NCI-H1105 treated with DMSO at 0.1 percent for 48 hours (cell line): ENCODE data around the gene UPP2.

Experiments
- DNase-seq: peaks from one replicate; lab custom pipeline; 2025; lab: John Stamatoyannopoulos, UW

The UPP2 gene

GRCh38 chr2:158101384-158101926, at the start of gene UPP2:
TSS of gene UPP2 (plus strand) at chr2:158101876. CDS start at chr2:158102064, 188 bp downstream.
- no peak for DNase-seq

GRCh38 chr2:158052761-158053160, 48.9 kb upstream of the UPP2 start:
- no peak for DNase-seq

GRCh38 chr2:158056875-158057274, 44.8 kb upstream of the UPP2 start:
- DNase-seq, result no peak

GRCh38 chr2:158060160-158060834, 41.4 kb upstream of the UPP2 start:
- no peak for DNase-seq

- no peak for DNase-seq
Measured at GRCh38 chr2:158060835-158061435, 40.7 kb upstream of the UPP2 start.

GRCh38 chr2:158061763-158062162, 39.9 kb upstream of the UPP2 start:
- no peak for DNase-seq

- DNase-seq, result no peak
Measured at GRCh38 chr2:158066046-158066713, 35.5 kb upstream of the UPP2 start.

GRCh38 chr2:158071018-158071417, 30.7 kb upstream of the UPP2 start:
- DNase-seq, result no peak

- DNase-seq, result no peak
Measured at GRCh38 chr2:158072361-158072760, 29.3 kb upstream of the UPP2 start.

GRCh38 chr2:158079672-158080071, 22.0 kb upstream of the UPP2 start:
- no peak for DNase-seq

GRCh38 chr2:158088093-158088492, 13.6 kb upstream of the UPP2 start:
- DNase-seq, result no peak

GRCh38 chr2:158089322-158089721, 12.4 kb upstream of the UPP2 start:
- DNase-seq, result no peak

- no peak for DNase-seq
Measured at GRCh38 chr2:158091647-158092046, 10.0 kb upstream of the UPP2 start.

- no peak for DNase-seq
Measured at GRCh38 chr2:158094487-158095092, 7.1 kb upstream of the UPP2 start.

GRCh38 chr2:158095269-158095668, 6.4 kb upstream of the UPP2 start:
- DNase-seq, result no peak

- no peak for DNase-seq
Measured at GRCh38 chr2:158095912-158096311, 5.8 kb upstream of the UPP2 start.

- DNase-seq, result no peak
Measured at GRCh38 chr2:158097481-158097880, 4.2 kb upstream of the UPP2 start.

GRCh38 chr2:158098178-158098577, 3.5 kb upstream of the UPP2 start:
- no peak for DNase-seq

GRCh38 chr2:158099716-158100115, 2.0 kb upstream of the UPP2 start:
- DNase-seq, result no peak

- DNase-seq, result no peak
Measured at GRCh38 chr2:158100411-158100810, 1.3 kb upstream of the UPP2 start.

- no peak for DNase-seq
Measured at GRCh38 chr2:158102446-158102845, 770 bp downstream of the UPP2 start.

GRCh38 chr2:158103411-158104012, 1.8 kb downstream of the UPP2 start:
- no peak for DNase-seq
